Stomach smooth muscle (tissue), 2 donors: ENCODE results near the gene EXOSC10.
"Not testable (repeated sequence)": the region's sequence is repeated elsewhere in the genome, so short reads cannot be mapped to it uniquely, and the experiment has no call there.

Source experiments
- H3K27ac ChIP-seq: one replicate; pipeline ENCODE4 v1.7.0; 2013; ENCODE audit warnings: mild to moderate bottlenecking, low read length, inconsistent platforms
- H3K27me3 ChIP-seq, 2 donors: one replicate each; pipeline ENCODE4 v1.7.0; 2013; ENCODE audit warnings: low read length in 2 of 2; ENCODE audit not compliant: insufficient read depth in 2 of 2, control insufficient read depth in 1 of 2
- H3K36me3 ChIP-seq, 2 donors: one replicate each; pipeline ENCODE4 v1.7.0; 2013; ENCODE audit warnings: low read length in 2 of 2; ENCODE audit not compliant: control insufficient read depth in 2 of 2, insufficient read depth in 2 of 2
- H3K4me1 ChIP-seq: one replicate; pipeline ENCODE4 v1.7.0; 2013; ENCODE audit warnings: low read length; ENCODE audit not compliant: control insufficient read depth, insufficient read depth
- H3K4me3 ChIP-seq, 2 donors: one replicate each; pipeline ENCODE4 v1.7.0; 2013; ENCODE audit warnings: low read length in 2 of 2
- H3K9ac ChIP-seq, 2 donors: one replicate each; pipeline ENCODE4 v1.7.0; 2013; ENCODE audit warnings: low read length in 2 of 2, mild to moderate bottlenecking in 1 of 2
- H3K9me3 ChIP-seq, 2 donors: one replicate each; pipeline ENCODE4 v1.7.0; 2013; ENCODE audit warnings: low read length in 2 of 2; ENCODE audit not compliant: control insufficient read depth in 2 of 2
- donor health status: healthy.
- donor health status: Pancreatic carcinoma.

Gene EXOSC10

GRCh38 chr1:11053758-11054137 lies 45.9 kb downstream of the EXOSC10 start:
- H3K9ac ChIP-seq = no peak overlapping the region
- peaks cover 9 to 15% of the 10 kb centered on the region in 2 donors for H3K27me3 ChIP-seq
- H3K4me1 ChIP-seq = peaks cover 8% of the 10 kb centered on the region
- H3K27ac ChIP-seq = no peak overlapping the region
- H3K9me3 ChIP-seq = no peaks in the 10 kb centered on the region
- H3K36me3 ChIP-seq = peaks cover 3 to 5% of the 10 kb centered on the region in 2 donors
- no peak overlapping the region for H3K4me3 ChIP-seq

- H3K4me3 ChIP-seq = no peak overlapping the region
- H3K27ac ChIP-seq = no peak overlapping the region
- H3K27me3 ChIP-seq = peaks cover 9 to 15% of the 10 kb centered on the region in 2 donors
- peaks cover 5% of the 10 kb centered on the region for H3K4me1 ChIP-seq
- peaks cover 3 to 5% of the 10 kb centered on the region in 2 donors for H3K36me3 ChIP-seq
- no peaks in the 10 kb centered on the region for H3K9me3 ChIP-seq
- H3K9ac ChIP-seq = no peak overlapping the region
Measured at GRCh38 chr1:11052839-11053757, 46.6 kb downstream of the EXOSC10 start.

- Histone ChIP-seq H3K4me1 (peaks cover 5% of the 10 kb centered on the region), H3K27me3 (peaks cover 9 to 15% of the 10 kb centered on the region in 2 donors), H3K36me3 (peaks cover 3 to 5% of the 10 kb centered on the region in 2 donors), H3K9ac (no peak overlapping the region), H3K27ac (no peak overlapping the region), H3K9me3 (no peaks in the 10 kb centered on the region), H3K4me3 (no peak overlapping the region)
Measured at GRCh38 chr1:11051781-11052511, 47.7 kb downstream of the EXOSC10 start.

DNA sequence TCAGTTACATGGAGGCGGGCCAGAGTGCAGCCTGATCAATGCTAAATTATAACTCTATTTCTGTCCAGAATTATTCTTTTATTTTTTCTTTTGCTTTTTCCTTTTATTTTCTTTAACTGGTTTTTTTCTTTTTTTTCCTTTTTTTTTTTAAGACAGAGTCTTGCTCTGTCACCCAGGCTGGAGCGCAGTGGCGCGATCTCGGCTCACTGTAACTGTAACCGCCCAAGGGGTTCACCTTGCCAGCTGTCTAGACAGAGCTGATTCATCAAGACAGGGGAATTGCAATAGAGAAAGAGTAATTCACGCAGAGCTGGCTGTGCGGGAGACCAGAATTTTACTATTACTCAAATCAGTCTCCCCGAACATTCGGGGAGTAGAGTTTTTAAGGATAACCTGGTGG lies 48.5 kb downstream of the EXOSC10 start:
- H3K9me3 ChIP-seq, H3K4me1 ChIP-seq, H3K27ac ChIP-seq, H3K4me3 ChIP-seq, H3K36me3 ChIP-seq, H3K9ac ChIP-seq: not testable (repeated sequence)
- peaks cover 9 to 15% of the 10 kb centered on the region in 2 donors for H3K27me3 ChIP-seq

DNA sequence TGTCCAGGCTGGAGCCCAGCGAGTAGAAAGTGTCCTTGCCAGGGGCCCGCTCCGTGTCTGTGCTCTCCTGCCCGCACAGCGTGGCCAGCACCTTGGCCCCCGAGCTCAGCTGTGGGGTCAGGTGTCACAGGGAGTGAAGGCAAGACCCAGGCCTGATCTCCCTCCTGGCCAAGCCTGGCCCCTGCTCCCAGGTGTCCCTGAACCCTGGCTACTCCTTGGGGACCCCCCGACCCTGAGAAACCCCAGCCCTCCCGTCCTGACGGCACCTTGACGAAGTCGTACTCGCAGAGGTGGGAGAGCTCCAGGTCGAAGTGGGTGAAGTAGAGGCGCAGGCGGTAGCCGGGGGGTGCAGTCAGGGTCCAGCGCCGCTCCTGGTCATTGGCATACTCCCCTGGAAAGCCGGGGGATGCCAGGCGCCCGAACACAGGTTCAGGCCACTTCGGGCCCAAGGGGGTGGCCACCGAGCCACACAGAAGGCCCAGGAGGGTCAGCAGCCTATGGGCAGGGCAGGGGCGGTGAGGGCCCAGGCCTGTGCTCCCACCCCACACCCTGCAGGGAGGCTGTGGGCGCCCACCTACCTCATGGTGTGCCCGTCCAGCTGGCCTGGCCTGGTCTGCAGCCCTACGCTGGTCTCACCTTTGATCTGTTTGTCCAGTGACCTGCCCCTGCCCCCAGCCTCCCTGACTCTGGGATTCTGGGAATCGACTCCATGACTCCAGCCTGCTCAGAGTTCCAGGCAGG lies 52.9 kb downstream of the EXOSC10 start, which contains the start of gene MASP2:
MASP2 (minus strand) TSS at position 615 of the 741 bp plus-strand sequence; CDS start at position 583, 32 bp downstream.
- Histone ChIP-seq H3K27ac (no peak within 1 kb of the TSS), H3K9ac (no peak within 1 kb of the TSS), H3K36me3 (no peaks in the 10 kb centered on the region), H3K4me3 (no peak within 1 kb of the TSS), H3K27me3 (peaks cover 0 to 2% of the 10 kb centered on the region in 2 donors), H3K9me3 (no peaks in the 10 kb centered on the region), H3K4me1 (no peaks in the 10 kb centered on the region)

DNA sequence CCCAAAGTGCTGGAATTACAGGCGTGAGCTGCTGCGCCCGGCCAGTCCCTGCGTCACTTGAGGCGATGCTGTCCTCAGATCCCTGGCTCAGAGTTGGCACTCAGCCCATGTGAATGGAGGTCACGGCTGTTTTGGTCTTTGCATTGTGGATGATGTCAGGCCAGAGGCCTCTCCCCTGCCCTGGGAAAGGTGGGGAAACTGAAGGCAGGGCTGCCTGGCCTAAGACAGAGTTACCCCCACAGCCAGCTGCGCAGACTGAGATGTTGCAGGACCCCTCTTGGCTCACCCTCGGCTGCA lies 53.5 kb downstream of the EXOSC10 start:
- Histone ChIP-seq H3K9me3 (no peaks in the 10 kb centered on the region), H3K4me1 (no peaks in the 10 kb centered on the region), H3K4me3 (no peak overlapping the region), H3K9ac (no peak overlapping the region), H3K36me3 (no peaks in the 10 kb centered on the region), H3K27me3 (peaks cover 0 to 2% of the 10 kb centered on the region in 2 donors), H3K27ac (no peak overlapping the region)

GRCh38 chr1:11045428-11046269 lies 54.0 kb downstream of the EXOSC10 start:
- Histone ChIP-seq H3K27ac (no peak overlapping the region), H3K4me3 (no peak overlapping the region), H3K36me3 (no peaks in the 10 kb centered on the region), H3K27me3 (peaks cover 0 to 2% of the 10 kb centered on the region in 2 donors), H3K4me1 (no peaks in the 10 kb centered on the region), H3K9me3 (no peaks in the 10 kb centered on the region), H3K9ac (no peak overlapping the region)

DNA sequence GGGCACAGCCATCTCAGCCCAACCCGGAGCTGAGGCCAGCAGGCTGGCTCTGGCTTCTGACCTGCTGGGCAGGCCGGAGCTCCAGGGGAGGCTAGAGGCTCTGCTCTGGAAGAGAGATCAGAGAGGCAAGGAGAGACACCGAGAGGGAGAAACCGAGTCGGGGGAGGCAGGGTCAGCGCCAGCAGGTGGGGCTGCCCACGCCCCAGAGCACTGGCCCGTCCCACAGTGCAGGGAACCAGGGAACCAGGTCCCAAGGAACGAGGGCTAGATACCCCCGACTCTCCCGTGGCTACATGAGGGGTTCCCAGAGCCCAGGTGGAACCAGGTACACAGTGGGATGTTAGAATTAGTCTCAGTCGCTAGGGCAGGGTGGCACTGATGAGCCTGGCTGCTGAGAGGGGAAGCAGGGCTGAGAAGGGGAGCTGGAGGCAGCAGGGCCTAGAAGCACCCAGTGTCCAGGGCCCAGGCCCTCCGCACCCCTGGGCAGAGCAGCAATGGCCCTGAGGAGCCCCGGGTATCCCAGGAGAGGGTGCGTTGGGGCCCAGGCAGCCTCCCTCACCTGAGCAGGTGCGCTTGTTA lies 54.7 kb downstream of the EXOSC10 start:
- Histone ChIP-seq H3K9ac (no peak overlapping the region), H3K27me3 (peaks cover 0 to 2% of the 10 kb centered on the region in 2 donors), H3K4me1 (no peaks in the 10 kb centered on the region), H3K4me3 (no peak overlapping the region), H3K27ac (no peak overlapping the region), H3K36me3 (no peaks in the 10 kb centered on the region), H3K9me3 (no peaks in the 10 kb centered on the region)

- Histone ChIP-seq H3K27me3 (peaks cover 0 to 2% of the 10 kb centered on the region in 2 donors), H3K4me3 (no peak overlapping the region), H3K36me3 (no peaks in the 10 kb centered on the region), H3K9me3 (no peaks in the 10 kb centered on the region), H3K9ac (no peak overlapping the region), H3K4me1 (no peaks in the 10 kb centered on the region), H3K27ac (no peak overlapping the region)
Measured at GRCh38 chr1:11044086-11044848, 55.4 kb downstream of the EXOSC10 start.
